Measurements from ENCODE around the gene AK2. TPM values are rescaled to one million over a fixed set of nuclear protein-coding genes. Genes with fewer than 3 reads are reported as not detected.
A peak's percentile ranks its signal among the peaks of the same experiment; 100 is the strongest.

The AK2 gene
- total RNA-seq, 1 experiment from 2014 or later = 191 TPM

GRCh38 chr1:33017175-33017574 lies 19.5 kb downstream of the AK2 start:
- H3K4me2 ChIP-seq = no peak overlapping the region
- peaks cover 6% of the 10 kb centered on the region; the same call in 1 of the 2 replicates for H4K20me1 ChIP-seq (ENCODE audit: insufficient read depth)
- H3K36me3 ChIP-seq (ENCODE audit: low read depth) = peaks cover 52% of the 10 kb centered on the region
- TF ChIP-seq EZH2 (IDR thresholded peaks at IDR 0.05; ENCODE audit: low read depth) = no peak
- no TSS peak for BruUV-seq (replicated peaks)
- no peaks in the 10 kb centered on the region for H3K9me3 ChIP-seq (ENCODE audit: insufficient read depth, low read depth)
- H3K27me3 ChIP-seq (ENCODE audit: insufficient read depth, low read depth) = no peaks in the 10 kb centered on the region
- H3K27ac ChIP-seq = no peak overlapping the region
- peaks cover 30% of the 10 kb centered on the region for H3F3A ChIP-seq (ENCODE audit: insufficient read depth, low read depth)
- intact Hi-C loops (cut with micrococcal nuclease; ENCODE audit: unreplicated experiment) = no loop called here
- 0 out of 2 replicates have a peak, but pooled peaks cover 7% of the 10 kb centered on the region for H3K79me2 ChIP-seq (ENCODE audit: low read depth)
- no peak for DNase-seq
- H3K4me1 ChIP-seq (replicated peaks; ENCODE audit: insufficient read depth) = peaks cover 31% of the 10 kb centered on the region
- H2AFZ ChIP-seq = no peak overlapping the region
- POLR2A ChIA-PET (ENCODE audit: unreplicated experiment) = no interaction called here
- no peaks in the 10 kb centered on the region for H3K9me2 ChIP-seq (ENCODE audit: insufficient read depth)
- H3K4me3 ChIP-seq = no peak overlapping the region
- CTCF ChIA-PET = no interaction called here

- no peak overlapping the region for H3K4me2 ChIP-seq
- ChIA-PET CTCF (no interaction called here), POLR2A (ENCODE audit: unreplicated experiment) (no interaction called here)
- H3K27me3 ChIP-seq (ENCODE audit: insufficient read depth, low read depth) = no peaks in the 10 kb centered on the region
- peaks cover 47% of the 10 kb centered on the region for H3K4me1 ChIP-seq (replicated peaks; ENCODE audit: insufficient read depth)
- BruUV-seq (replicated peaks) = no TSS peak
- H4K20me1 ChIP-seq (ENCODE audit: insufficient read depth) = peaks cover 6% of the 10 kb centered on the region; the same call in 1 of the 2 replicates
- no peaks in the 10 kb centered on the region for H3K9me2 ChIP-seq (ENCODE audit: insufficient read depth)
- TF ChIP-seq, protein P1, sequence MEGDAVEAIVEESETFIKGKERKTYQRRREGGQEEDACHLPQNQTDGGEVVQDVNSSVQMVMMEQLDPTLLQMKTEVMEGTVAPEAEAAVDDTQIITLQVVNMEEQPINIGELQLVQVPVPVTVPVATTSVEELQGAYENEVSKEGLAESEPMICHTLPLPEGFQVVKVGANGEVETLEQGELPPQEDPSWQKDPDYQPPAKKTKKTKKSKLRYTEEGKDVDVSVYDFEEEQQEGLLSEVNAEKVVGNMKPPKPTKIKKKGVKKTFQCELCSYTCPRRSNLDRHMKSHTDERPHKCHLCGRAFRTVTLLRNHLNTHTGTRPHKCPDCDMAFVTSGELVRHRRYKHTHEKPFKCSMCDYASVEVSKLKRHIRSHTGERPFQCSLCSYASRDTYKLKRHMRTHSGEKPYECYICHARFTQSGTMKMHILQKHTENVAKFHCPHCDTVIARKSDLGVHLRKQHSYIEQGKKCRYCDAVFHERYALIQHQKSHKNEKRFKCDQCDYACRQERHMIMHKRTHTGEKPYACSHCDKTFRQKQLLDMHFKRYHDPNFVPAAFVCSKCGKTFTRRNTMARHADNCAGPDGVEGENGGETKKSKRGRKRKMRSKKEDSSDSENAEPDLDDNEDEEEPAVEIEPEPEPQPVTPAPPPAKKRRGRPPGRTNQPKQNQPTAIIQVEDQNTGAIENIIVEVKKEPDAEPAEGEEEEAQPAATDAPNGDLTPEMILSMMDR (conservative IDR thresholded peaks at IDR 0.05) = no peak
- no peak for TF ChIP-seq EZH2 (IDR thresholded peaks at IDR 0.05; ENCODE audit: low read depth)
- H3K79me2 ChIP-seq (ENCODE audit: low read depth) = no peaks in the 10 kb centered on the region
- peaks cover 50% of the 10 kb centered on the region for H3K36me3 ChIP-seq (ENCODE audit: low read depth)
- H2AFZ ChIP-seq = no peak overlapping the region
- H3K27ac ChIP-seq = peak overlapping the region; percentile 20; the same call in 1 of the 2 replicates
- H3K4me3 ChIP-seq = no peak overlapping the region
- DNase-seq = no peak
- peaks cover 46% of the 10 kb centered on the region for H3F3A ChIP-seq (ENCODE audit: insufficient read depth, low read depth)
- H3K9me3 ChIP-seq (ENCODE audit: insufficient read depth, low read depth) = no peaks in the 10 kb centered on the region
- intact Hi-C loops (cut with micrococcal nuclease; ENCODE audit: unreplicated experiment) = no loop called here
These were observed 21.5 kb downstream of the AK2 start for GRCh38 chr1:33015216-33015615.

GRCh38 chr1:33014464-33015163 lies 22.1 kb downstream of the AK2 start:
- intact Hi-C loops (cut with micrococcal nuclease; ENCODE audit: unreplicated experiment) = no loop called here
- TF ChIP-seq, protein P1 (conservative IDR thresholded peaks at IDR 0.05) = no peak
- no peak for TF ChIP-seq EZH2 (IDR thresholded peaks at IDR 0.05; ENCODE audit: low read depth)
- no peaks in the 10 kb centered on the region for H3K79me2 ChIP-seq (ENCODE audit: low read depth)
- no peak for DNase-seq
- peaks cover 52% of the 10 kb centered on the region for H3F3A ChIP-seq (ENCODE audit: insufficient read depth, low read depth)
- no TSS peak for BruUV-seq (replicated peaks)
- peak overlapping the region; percentile 52 for H3K4me2 ChIP-seq
- no peaks in the 10 kb centered on the region for H3K9me3 ChIP-seq (ENCODE audit: insufficient read depth, low read depth)
- no peaks in the 10 kb centered on the region for H3K27me3 ChIP-seq (ENCODE audit: insufficient read depth, low read depth)
- peak overlapping the region; percentile 20; the same call in 1 of the 2 replicates for H3K27ac ChIP-seq
- ChIA-PET CTCF (no interaction called here), POLR2A (ENCODE audit: unreplicated experiment) (interaction anchor here (0.5 kb wide), 1 partner anchor 555 kb away, joined by 3 read pairs; no protein-coding TSS in a partner anchor)
- H3K4me3 ChIP-seq = no peak overlapping the region
- H2AFZ ChIP-seq = no peak overlapping the region
- H3K9me2 ChIP-seq (ENCODE audit: insufficient read depth) = no peaks in the 10 kb centered on the region
- H3K36me3 ChIP-seq (ENCODE audit: low read depth) = peaks cover 45% of the 10 kb centered on the region
- peaks cover 53% of the 10 kb centered on the region for H3K4me1 ChIP-seq (replicated peaks; ENCODE audit: insufficient read depth)
- H4K20me1 ChIP-seq (ENCODE audit: insufficient read depth) = peaks cover 6% of the 10 kb centered on the region; the same call in 1 of the 2 replicates
